HG02759 (cell line): Measurements from ENCODE around the gene GRIA1.

Source experiments
- ATAC-seq: cut with Tn5 transposase; IDR thresholded peaks from one replicate; pipeline ENCODE4 v1.9.1; 2021; ENCODE audit warnings: mild to moderate bottlenecking, moderate library complexity; ENCODE audit not compliant: unreplicated experiment

The GRIA1 gene

DNA sequence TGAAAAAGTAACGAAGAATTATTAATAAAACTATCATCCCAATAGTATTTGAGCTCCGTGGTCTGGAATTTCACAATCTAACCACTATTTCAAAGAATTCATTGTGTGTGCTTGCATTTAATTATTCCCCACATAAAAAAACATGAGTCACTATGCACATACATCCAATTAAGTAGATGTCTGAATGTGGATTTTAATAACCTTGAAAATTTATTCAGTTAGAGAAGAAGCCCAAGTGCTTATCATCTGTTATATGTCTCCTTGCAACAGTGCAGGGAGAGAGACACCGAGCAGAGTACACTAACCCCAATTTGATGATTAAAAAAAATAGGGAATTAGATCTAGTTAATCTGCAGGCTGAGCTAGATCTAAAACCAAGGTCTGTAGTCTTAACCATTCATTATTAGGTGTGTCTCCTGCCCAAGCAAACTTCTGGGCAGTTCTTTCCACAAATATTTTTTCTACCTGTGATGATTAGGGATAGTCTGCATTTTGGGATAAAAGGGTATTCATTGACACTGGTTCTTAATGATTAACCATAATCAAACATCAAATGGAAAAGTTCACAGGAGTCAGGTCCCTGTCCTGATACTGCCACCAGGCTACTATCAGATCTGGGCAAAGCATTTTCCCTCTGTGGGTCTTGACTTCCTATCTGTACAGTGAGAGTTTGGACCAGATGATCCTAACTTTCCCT is 164.2 kb downstream of the GRIA1 start:
- ATAC-seq: no peak

DNA sequence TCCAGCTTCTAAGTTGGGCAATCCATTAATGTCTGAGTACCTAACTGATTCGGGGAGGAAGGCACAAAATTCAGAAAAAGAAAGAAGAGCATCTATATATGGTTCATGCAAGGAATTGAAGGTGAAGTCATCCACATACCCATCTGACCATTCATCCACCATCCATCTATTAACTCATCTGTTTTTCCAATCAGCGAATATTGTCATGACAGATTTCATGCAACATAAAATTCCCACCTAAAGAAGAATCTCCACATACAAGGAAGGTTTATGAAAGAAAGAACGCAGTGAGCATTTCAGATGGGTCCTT is 164.7 kb downstream of the GRIA1 start:
- ATAC-seq: no peak

DNA sequence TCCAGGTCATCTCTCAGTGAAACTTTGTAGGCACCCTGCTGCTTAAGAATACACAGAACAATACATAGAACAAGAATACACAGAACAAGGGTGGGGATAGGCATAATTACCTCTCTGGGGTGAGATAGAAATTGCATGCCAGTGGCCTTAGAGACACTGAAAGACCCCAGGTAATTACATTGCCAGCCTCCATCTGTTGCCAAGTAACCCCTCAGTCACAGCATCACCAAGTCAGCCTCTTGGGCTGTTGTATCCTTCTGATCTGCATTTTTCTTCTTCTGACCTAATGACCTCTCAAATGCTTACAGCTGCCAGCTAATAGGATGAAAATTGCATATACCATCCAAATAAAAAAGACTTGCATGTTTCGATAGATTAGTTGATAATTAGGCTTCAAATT is 167.7 kb downstream of the GRIA1 start:
- ATAC-seq: no peak

DNA sequence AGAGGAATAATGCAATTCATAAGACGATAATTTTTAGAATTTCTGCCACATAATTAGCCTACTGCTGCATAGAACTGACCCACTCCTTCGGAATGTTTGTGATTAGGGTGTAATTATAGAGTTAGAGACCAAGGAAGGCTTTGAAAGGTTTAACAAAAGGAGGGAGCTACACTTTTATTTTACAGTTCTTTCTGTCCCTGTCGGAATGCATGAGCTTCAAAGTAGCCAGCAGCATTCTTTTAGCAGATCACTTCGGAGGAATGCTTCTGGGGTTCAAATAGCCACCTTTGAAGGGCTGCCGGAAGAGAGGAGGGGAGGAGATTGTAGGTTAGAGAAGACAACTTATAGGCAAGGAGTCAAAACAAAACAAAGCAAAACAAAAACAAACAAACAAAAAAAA is 168.1 kb downstream of the GRIA1 start:
- no peak for ATAC-seq

DNA sequence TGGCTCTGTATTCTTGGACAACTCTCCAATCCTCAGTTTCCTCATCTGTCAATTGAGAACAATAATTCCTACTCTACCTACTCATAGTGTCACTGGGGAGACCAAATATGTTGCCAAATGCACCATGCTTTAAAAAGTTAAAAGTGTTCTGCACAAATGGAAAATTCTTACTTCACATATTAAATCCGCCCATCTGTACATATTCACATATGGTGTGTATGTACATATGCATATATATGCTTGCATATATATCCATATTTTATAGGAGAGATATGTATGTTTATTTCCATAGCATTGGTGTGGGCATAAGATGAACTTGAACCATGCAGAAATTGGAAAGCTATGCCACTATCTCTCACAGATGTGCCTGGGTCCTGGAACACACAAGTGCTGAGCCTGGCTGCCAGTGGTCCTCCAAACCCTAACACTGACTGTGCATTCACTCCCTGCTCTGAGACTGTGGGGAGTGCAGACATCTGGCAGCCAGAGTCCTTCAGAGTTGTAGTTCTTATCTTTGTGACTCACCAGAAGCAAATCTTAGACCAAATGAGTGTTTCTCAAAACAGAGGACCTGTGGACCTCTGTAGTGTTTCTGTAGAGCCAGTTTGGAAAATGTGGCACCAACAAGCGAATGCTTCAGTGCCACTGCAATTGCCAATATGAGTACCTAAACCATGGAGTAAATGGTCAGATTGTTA is 168.7 kb downstream of the GRIA1 start:
- no peak for ATAC-seq

DNA sequence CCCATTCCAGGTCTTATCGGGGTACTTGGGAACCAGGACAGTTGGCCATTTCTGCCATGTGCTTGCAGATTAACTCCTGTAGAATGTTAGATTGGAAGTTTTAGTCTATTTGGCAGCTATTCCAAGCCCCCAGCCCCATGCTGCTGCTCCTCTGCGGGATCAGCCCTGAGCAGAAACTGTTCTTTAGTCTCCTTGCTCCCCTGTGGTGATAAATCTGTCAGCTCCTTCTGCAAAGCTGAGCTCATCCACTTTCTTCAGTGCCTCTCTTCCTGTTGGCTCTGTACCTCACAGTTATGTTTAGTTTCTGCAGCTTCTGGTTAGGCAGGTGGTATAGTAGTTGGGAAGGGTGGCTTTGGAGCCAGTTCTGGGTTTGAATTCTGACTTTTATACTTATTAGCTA is 170.4 kb downstream of the GRIA1 start:
- no peak for ATAC-seq

DNA sequence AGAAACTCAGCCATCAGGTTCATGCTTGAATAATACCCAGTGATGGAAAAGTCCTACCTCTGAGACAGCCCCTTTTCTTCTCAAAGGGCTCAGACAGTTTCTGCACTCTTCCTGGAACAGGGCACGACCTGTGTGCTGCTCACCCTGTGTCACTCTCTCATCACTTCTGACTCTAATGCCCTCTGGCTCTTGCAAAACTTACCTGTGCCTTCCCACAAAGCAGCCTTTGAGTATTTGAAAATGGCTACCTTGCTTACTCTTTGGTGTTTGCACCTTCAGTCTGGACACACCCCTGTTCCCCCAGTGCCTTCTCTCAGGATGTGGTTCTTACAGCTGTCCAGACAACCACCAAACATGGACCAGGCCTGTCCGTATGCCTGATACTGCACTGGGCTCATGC is 171.4 kb downstream of the GRIA1 start:
- ATAC-seq: no peak

DNA sequence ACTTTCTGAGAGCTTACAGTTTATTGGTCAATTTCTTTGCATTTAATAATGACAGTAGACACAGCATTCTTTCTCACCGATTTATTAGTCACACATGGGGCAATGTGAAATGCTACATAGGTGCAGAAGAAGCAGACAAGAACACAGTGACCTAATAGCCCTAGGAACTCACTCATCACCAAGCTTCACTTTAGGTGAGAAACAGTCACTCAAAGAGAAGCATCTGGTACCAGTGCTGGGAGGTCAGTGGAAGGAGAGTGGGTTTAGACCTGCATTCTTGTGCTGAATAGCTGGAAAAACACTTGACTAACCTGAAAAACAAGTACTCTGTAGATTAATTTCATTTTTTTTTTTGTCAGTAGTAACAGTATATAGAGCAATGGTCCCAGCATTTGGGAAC is 179.6 kb downstream of the GRIA1 start:
- no peak for ATAC-seq

DNA sequence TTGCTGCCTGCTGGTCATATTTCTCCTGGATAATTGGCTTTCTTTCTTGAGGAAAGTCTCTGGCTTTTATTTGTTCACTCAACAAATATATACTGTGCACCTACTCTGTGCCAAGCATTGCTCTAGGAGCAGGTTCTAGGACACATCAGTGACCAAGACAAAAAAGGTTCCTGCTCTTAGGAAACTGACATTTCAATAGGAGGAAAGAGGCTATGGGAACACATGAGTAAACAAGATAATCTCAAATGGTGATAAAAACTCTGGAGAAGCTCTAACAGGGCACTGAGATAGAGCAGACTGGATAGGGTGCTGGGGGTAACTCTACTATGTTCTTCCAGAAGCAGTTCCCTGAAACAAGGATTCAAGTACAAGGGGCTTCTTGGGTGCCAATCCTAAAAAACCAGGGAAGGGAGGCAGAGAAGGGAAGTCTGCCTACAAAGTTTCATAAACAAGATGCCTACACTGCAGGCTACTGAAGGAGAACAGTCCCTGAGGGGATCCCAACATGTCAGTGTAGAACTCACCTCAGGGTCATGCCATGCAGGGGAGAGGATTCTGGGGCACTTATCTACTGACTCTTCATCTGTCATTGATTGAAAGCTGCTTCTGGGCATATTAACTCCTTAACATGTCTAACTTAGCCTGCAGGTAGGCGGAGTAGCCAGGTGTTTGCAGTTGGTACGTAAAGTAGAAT is 181.3 kb downstream of the GRIA1 start:
- ATAC-seq: no peak

DNA sequence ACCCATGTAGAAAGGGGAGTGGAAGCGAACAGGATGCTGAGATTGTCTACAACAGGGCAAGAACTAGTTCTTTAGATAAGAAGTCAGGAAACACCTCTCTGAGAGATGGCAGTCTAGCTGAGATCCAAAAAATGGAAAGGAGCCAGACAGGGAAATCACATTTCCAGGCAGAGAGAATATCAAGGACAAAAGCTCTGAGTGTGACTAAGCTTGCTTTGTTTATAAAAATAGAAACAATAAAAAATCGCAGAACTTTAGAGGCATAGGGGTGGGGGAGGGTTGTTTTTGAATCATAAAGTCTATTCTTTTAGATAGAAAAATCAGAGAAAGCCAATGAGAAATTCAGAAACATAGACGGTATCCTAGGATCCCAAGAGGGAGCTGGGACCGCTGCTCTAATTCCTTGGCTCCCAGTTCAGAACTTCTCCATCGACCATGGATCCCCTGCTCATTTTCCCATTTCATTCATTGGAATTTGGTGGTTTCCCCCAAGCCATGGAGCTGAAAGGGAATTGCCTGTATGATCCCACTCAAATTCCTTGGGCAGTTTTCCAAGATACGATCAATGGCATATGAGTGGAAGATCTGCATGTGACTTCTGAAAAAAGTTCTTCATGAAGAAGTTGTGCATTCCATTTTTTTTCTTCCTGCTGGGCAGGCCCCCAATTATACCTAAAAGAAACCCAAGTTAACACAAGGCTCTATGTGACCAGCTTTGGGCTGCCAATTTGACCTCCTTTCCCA is 182.0 kb downstream of the GRIA1 start:
- no peak for ATAC-seq

DNA sequence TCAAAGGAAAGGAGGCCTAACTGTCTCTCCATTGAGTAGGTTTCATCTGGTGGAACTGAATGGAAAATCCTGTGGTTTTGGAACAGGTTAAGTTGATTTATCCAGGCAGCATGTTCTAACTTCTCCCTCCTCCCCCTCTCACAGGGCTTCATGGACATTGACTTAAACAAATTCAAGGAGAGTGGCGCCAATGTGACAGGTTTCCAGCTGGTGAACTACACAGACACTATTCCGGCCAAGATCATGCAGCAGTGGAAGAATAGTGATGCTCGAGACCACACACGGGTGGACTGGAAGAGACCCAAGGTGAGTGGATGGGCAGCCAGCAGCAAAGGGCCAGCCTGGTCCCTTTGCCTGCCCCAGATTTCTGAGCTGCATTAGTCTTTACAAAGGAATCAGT is 183.9 kb downstream of the GRIA1 start:
- no peak for ATAC-seq

DNA sequence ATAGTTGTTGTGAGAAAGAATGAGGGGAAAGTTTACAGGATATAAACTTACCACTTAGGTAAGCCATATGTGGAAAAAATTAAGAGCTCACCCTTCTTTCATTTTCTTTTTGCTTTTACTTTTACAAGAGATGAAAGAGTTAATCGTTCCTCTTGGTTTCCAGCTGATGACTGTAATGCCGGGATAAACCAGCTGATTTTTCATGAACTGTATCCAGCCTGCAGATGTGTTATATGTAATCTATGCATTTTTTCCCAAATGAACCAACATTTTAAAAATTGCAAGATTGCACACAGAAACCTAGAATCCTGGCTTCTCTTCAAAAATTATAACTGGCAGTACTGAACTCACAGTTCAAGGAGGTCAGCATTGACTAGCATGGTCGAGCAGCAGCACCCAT is 185.9 kb downstream of the GRIA1 start:
- no peak for ATAC-seq

DNA sequence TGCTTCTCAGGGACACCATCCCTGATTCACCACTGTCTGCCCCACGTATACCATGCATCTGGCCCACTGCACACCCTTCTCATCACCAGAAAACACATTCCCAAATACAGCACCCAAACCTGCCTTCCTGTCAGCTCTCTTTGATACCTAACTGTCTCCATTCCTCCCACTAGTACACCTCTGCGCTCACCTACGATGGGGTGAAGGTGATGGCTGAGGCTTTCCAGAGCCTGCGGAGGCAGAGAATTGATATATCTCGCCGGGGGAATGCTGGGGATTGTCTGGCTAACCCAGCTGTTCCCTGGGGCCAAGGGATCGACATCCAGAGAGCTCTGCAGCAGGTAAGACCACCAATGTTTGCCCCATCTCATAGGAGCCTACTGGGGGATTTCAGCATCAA is 186.4 kb downstream of the GRIA1 start:
- ATAC-seq: no peak

DNA sequence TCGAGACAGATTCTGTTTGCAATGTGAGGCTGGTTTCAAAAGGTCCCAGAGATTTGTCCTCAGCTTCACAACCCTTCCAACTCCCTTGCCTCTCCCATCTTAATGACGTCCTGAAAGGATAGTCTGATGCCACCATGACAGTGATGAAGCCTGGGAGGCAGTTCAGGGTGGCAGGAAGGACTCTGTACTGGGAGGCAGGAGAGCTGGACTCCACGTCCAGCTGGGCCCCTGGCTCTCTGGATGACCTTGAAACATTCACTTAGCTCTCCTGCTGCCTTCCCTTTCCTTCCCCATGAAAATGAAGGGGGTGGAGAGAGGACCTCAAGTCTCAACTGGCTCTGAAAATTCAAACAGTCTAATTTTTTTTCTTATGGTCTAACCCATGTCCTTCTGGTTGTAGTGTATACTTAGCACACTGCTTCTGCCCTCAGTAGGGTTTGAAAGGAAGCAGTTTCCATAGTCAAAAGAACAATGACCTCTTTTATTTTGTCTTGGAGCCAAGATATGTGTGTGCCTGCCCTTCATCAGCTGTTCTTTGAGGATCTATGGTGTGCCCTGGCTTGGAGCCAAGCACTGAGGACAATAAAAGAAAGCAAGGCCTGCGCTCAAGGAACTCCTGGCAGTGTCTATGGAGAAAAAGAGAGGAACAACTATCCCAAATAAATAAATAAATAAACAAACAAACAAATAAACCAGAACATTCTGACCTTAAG is 188.3 kb downstream of the GRIA1 start:
- no peak for ATAC-seq

DNA sequence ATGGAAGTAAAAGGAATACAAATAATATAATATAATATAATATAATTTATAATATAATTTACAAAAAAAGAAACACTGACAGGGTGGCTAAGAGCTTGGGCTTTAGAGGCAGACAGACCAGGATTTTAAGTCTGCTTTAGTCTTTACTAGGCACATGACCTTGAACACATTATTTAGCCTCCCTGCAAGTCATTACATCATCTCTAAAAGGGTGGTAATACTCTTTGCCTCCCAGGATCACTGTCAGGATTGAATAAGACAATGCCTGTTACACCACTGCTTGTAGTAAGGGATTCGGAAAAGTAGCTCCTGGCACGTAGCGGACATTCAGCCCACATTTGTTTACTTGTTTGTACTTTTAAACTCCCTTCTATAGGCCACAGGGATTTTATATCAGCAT is 199.8 kb downstream of the GRIA1 start:
- ATAC-seq: no peak

DNA sequence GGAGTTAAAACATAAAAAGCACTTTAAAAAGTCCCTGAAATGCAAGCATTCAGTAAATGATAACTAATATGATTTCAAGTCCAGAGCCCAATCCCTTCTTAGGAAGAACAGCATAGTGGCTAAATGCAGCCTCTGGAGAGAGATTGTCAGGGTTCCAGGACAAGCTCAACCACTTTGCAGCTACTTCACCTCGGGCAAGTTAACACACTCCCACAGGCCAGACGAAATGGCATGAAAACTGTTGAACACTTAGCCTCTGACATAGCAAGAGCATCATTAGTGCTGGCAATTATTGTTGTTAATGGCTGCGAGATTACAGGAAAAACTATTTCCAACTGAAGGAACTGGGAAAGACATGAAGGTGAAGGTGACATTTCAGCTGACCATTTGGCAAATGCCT is 205.8 kb downstream of the GRIA1 start:
- no peak for ATAC-seq

DNA sequence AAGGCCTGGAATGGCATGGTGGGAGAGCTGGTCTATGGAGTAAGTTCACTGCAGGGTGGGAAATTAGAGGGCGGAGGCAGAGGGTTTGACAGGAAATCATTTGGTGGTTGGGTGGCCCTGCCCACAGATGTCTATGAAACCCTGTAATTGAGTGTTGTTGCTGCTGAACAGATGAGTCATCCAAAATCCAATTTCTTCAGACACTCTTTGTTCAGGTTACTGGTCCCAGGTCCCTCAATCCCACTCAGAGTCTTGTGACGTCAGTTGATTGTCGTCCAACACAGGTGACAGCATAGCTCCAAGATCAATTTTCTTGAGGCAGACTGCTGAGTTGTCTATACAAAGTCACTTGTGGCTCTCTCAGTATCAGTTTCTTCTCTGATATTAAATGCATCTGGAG is 208.6 kb downstream of the GRIA1 start:
- no peak for ATAC-seq

DNA sequence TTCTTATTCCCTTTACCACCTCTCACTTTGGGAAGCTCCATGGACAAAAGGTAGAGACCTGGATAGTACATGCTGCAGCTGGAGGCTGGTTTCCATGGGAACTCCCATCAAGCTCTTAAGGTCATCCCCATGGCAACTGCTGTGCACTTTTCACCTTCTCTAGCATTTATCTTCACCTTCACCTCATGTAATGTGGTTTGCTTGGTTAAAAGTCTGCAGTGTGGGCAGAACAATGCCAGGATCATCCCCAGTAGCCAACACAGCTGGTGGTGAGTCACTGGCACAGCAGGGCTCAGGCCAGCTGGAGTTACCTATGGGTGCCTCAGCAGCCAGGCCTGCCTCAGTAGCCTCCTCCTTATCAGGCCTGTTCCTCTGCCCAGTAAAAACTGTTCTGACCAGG is 210.5 kb downstream of the GRIA1 start:
- no peak for ATAC-seq

DNA sequence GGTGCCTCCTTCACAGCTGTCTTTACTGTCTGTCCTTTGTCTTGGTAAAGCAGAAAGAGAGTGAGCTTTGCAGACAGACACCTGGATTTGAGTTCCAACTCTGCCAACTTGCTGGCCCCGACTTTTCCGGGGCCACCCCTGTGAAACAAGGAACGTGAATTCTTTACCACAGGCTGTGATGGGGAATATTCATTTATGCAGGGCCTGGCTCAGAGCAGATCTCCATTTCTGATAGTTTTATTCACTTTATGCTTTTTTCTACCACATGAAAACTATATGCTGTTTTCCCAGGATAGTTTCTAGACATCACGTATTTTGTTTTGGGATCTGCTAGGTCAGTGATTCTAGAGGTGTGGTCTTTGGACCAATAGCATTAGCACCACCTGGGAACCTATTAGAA is 211.8 kb downstream of the GRIA1 start:
- ATAC-seq: no peak

DNA sequence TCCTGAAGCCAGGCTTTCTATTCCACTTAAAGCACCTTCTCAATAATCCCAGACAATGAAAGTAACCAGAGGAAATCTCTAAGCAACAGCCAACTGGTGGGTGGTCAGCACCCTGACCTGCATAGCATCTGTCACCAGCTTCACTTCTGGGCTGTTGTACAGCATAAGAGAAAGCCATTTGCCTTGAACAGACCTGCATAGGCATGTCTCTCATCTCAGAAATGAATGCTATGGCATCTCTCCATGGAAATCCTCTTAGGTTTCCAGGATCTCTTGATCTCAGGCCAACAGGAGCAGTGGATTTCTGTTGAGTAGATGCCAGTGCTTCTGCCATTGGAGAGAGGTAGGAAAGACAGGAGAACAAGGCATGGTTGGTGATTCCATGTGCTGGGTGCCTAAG is 213.6 kb downstream of the GRIA1 start:
- no peak for ATAC-seq

DNA sequence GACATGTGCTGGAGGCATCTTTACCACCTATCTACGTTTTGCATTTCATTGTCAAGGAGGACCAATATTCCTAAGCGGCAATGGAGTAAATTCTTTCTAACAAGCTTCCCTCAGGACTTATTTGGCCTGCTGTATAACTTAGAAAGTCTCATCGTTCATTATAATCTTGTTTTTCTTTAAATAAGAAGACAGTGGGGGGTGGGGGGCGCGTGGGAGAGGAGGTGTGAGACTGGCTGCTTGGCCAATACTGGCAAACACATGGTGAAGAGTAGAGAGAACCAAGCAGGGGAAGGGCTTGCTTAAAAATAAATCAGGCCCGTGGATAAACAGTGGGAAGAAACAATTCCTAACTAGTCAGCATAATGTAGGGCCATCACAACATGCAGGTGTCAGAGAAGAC is 217.2 kb downstream of the GRIA1 start:
- no peak for ATAC-seq
